ENCODE data around the gene LRRC25. TPM values are rescaled to one million over a fixed set of nuclear protein-coding genes. Genes with fewer than 3 reads are reported as not detected.
A peak's percentile ranks its signal among the peaks of the same experiment; 100 is the strongest.

Gene LRRC25
- total RNA-seq, 1 experiment from 2014 or later: not detected

DNA sequence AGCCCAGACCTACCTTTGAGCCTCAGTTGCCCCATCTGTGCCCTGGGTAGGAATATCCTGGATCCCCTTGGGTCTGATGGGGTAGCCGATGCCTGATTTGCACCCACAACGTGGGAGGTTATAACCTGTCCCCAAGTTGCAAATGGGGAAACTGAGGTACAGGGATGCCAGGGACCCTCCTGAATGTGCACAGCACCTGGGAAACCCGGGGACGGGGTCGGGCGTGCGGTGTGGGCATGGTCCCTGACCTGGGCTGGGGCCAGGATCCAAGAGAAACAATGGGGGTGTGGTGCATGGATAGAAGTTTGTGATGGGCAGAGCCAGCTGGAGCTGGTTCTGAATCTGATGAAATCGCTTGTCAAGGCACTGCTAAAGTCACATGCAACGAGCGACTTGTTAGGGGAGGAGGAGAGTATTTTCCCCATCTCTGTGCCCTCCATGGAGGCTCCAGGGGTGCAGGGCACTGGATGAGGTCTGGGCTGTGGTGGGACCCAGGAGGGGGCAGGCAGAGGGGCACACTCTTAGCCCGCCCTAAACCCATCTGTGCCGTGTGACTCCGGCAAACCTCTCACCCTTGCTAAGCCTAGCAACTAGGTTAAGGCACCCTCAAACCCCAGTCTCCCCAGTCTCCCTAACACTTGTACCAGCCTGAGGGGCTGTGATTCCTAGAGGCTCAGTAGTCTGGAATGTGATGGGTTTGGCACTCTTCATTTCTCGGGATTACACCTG is 10.7 kb downstream of the LRRC25 start:
- no CpG with 5 or more reads among the region's 14 CpGs for WGBS (ENCODE audit: extremely low coverage, insufficient read length, low lambda C conversion rate)
- peaks cover 39% of the 10 kb centered on the region for H3K27me3 Mint-ChIP-seq (ENCODE audit: low read depth)

More for the DNA sequence above, 10.7 kb downstream of the LRRC25 start:
- no peaks in the 10 kb centered on the region for H3K79me1 ChIP-seq (ENCODE audit: insufficient read depth, low read depth, low read length, poor library complexity, severe bottlenecking)
- H3K56ac ChIP-seq (ENCODE audit: insufficient read length, low read depth, low read length): no peak overlapping the region
- H2AFZ ChIP-seq (ENCODE audit: low read length): no peak overlapping the region
- no peak overlapping the region for H3K14ac ChIP-seq (ENCODE audit: insufficient read depth, low read length)
- H3K4me1 Mint-ChIP-seq: peaks cover 19 to 24% of the 10 kb centered on the region in 2 experiments
- no peak overlapping the region for H2BK120ac ChIP-seq (ENCODE audit: low read depth, low read length, poor library complexity, severe bottlenecking)
- H4K5ac ChIP-seq (ENCODE audit: insufficient read length, low read depth, low read length): no peak overlapping the region
- peak overlapping the region; percentile 5 for H3K4me2 ChIP-seq (ENCODE audit: insufficient read depth, insufficient read length, low read length)
- no peaks in the 10 kb centered on the region for H3K27me3 ChIP-seq (ENCODE audit: insufficient read depth, low read length)
- no peaks in the 10 kb centered on the region for H3K4me1 ChIP-seq (ENCODE audit: insufficient read depth, low read length)
- TF ChIP-seq, protein P1, sequence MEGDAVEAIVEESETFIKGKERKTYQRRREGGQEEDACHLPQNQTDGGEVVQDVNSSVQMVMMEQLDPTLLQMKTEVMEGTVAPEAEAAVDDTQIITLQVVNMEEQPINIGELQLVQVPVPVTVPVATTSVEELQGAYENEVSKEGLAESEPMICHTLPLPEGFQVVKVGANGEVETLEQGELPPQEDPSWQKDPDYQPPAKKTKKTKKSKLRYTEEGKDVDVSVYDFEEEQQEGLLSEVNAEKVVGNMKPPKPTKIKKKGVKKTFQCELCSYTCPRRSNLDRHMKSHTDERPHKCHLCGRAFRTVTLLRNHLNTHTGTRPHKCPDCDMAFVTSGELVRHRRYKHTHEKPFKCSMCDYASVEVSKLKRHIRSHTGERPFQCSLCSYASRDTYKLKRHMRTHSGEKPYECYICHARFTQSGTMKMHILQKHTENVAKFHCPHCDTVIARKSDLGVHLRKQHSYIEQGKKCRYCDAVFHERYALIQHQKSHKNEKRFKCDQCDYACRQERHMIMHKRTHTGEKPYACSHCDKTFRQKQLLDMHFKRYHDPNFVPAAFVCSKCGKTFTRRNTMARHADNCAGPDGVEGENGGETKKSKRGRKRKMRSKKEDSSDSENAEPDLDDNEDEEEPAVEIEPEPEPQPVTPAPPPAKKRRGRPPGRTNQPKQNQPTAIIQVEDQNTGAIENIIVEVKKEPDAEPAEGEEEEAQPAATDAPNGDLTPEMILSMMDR (conservative IDR thresholded peaks at IDR 0.05): no peak
- H3K36me3 Mint-ChIP-seq (ENCODE audit: insufficient read depth in 1 of 3, low read depth in 3 of 3): peaks cover 0 to 5% (median 5%) of the 10 kb centered on the region in 3 experiments; a peak in 1 of 7 replicates
- H2BK20ac ChIP-seq (ENCODE audit: low read depth, low read length, poor library complexity, severe bottlenecking): no peak overlapping the region
- H2BK5ac ChIP-seq (ENCODE audit: insufficient read length, low read length): no peak overlapping the region
- H2BK12ac ChIP-seq (ENCODE audit: insufficient read length, low read depth, low read length): no peak overlapping the region
- H3K4me3 Mint-ChIP-seq: peak overlapping the region in 1 of 2 experiments; percentile 65; a peak in 3 of 5 replicates
- H3K9me3 Mint-ChIP-seq: no peaks in the 10 kb centered on the region
- no peak for DNase-seq
- no peak overlapping the region for H3T11ph ChIP-seq (ENCODE audit: low read length)
- no peaks in the 10 kb centered on the region for H3K9me3 ChIP-seq (ENCODE audit: control insufficient read depth, low read depth, low read length)
- no peaks in the 10 kb centered on the region for H3K79me2 ChIP-seq (ENCODE audit: insufficient read depth, low read length)
- no peak overlapping the region for H3K18ac ChIP-seq (ENCODE audit: insufficient read length, low read depth, low read length)
- H2AK5ac ChIP-seq (ENCODE audit: insufficient read length, low read length): no peak overlapping the region
- no peak overlapping the region; a peak in 1 of 7 replicates for H3K27ac Mint-ChIP-seq
- no peaks in the 10 kb centered on the region for H4K20me1 ChIP-seq (ENCODE audit: control insufficient read depth, insufficient read depth, insufficient read length)
- H2BK15ac ChIP-seq (ENCODE audit: low read depth, low read length): no peak overlapping the region
- no peak overlapping the region for H3K27ac ChIP-seq (ENCODE audit: insufficient read length, low read depth, low read length)
- no peak overlapping the region for H3K9ac ChIP-seq (ENCODE audit: extremely low read depth, insufficient read length, low read length)
- H4K91ac ChIP-seq (ENCODE audit: insufficient read length, low read depth, low read length): no peak overlapping the region
- H3K23ac ChIP-seq (ENCODE audit: insufficient read length, low read depth, low read length): no peak overlapping the region
- no peak overlapping the region for H3K4ac ChIP-seq (ENCODE audit: low read depth, low read length)
- H4K8ac ChIP-seq (replicated peaks; ENCODE audit: insufficient read length, low read depth, low read length): no peak overlapping the region
- H3K23me2 ChIP-seq (ENCODE audit: insufficient read length, low read depth, low read length, poor library complexity, severe bottlenecking): no peaks in the 10 kb centered on the region
